Measurements from ENCODE around the gene CLSTN2. TPM values are rescaled to one million over a fixed set of nuclear protein-coding genes. Genes with fewer than 3 reads are reported as not detected.

Gene CLSTN2
- total RNA-seq, 1 donor from 2014 or later = 80.9 TPM

DNA sequence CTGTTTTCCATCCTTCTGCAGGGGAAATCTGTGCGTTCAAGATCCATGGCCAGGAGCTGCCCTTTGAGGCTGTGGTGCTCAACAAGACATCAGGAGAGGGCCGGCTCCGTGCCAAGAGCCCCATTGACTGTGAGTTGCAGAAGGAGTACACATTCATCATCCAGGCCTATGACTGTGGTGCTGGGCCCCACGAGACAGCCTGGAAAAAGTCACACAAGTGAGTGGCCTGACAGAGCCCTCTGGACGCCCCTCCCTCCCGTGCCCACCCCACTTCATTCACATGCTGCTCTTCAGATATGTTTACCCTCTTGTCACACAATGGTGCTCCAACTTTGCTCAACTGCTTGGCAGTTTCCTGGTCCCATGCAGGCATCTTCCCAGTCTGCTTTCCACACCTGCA, 468.6 kb downstream of the CLSTN2 start:
- Histone ChIP-seq H3K36me3 (ENCODE audit: insufficient read depth, low read length) (no peaks in the 10 kb centered on the region), H3K4me2 (ENCODE audit: low read length) (no peak overlapping the region), H3K9me3 (ENCODE audit: insufficient read depth, low read depth, low read length) (no peaks in the 10 kb centered on the region), H3K27me3 (ENCODE audit: insufficient read depth, low read length) (no peaks in the 10 kb centered on the region), H3K27ac (ENCODE audit: low read depth, low read length) (no peak overlapping the region), H3K4me3 (ENCODE audit: insufficient read depth, low read depth, low read length) (no peak overlapping the region), H2AFZ (ENCODE audit: low read depth, low read length) (no peak overlapping the region), H3K9ac (ENCODE audit: low read length) (no peak overlapping the region), H3K79me2 (ENCODE audit: insufficient read depth, low read length) (no peaks in the 10 kb centered on the region), H3K4me1 (ENCODE audit: insufficient read depth, low read length) (no peaks in the 10 kb centered on the region), H4K20me1 (ENCODE audit: insufficient read depth, low read length) (no peaks in the 10 kb centered on the region)
- DNase-seq (ENCODE audit: low read depth) (no peak), FAIRE-seq (no peak)
- H3K27me3 Mint-ChIP-seq (ENCODE audit: low read depth, unreplicated experiment) = no peaks in the 10 kb centered on the region
- H3K36me3 Mint-ChIP-seq (ENCODE audit: low read depth, unreplicated experiment) = peaks cover 29% of the 10 kb centered on the region
- peaks cover 6% of the 10 kb centered on the region for H3K4me1 Mint-ChIP-seq (ENCODE audit: low read depth, unreplicated experiment)
- H3K9me3 Mint-ChIP-seq (ENCODE audit: unreplicated experiment) = no peaks in the 10 kb centered on the region
- H3K4me3 Mint-ChIP-seq (ENCODE audit: unreplicated experiment) = no peak overlapping the region
- H3K27ac Mint-ChIP-seq (ENCODE audit: unreplicated experiment) = peak overlapping the region; percentile 36
- TF ChIP-seq, protein P1, sequence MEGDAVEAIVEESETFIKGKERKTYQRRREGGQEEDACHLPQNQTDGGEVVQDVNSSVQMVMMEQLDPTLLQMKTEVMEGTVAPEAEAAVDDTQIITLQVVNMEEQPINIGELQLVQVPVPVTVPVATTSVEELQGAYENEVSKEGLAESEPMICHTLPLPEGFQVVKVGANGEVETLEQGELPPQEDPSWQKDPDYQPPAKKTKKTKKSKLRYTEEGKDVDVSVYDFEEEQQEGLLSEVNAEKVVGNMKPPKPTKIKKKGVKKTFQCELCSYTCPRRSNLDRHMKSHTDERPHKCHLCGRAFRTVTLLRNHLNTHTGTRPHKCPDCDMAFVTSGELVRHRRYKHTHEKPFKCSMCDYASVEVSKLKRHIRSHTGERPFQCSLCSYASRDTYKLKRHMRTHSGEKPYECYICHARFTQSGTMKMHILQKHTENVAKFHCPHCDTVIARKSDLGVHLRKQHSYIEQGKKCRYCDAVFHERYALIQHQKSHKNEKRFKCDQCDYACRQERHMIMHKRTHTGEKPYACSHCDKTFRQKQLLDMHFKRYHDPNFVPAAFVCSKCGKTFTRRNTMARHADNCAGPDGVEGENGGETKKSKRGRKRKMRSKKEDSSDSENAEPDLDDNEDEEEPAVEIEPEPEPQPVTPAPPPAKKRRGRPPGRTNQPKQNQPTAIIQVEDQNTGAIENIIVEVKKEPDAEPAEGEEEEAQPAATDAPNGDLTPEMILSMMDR (IDR thresholded peaks at IDR 0.05; ENCODE audit: insufficient read depth, low read depth, low read length) = no peak
- TF ChIP-seq EZH2 (IDR thresholded peaks at IDR 0.05; ENCODE audit: insufficient read depth, low read length) = no peak

DNA sequence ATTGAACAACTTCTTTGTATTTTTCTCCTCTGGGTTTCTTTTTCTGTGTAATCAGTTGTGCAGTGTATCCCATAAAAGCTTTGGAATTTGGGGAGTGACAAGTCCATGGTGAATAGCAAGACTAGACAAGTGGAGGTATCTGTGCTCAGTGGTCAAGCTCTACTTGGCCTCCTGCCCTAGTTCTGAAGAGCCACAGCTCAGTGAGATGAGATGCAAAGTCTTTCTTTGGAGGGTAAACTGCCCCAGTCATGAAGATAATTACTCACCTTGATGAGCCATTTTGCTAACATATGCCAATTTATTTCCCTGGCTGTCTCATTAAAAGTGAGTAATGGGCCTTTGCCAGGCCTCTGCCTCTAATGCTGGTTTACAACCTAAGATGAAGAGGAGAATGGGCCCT, 471.7 kb downstream of the CLSTN2 start:
- H3K27ac ChIP-seq (ENCODE audit: low read depth, low read length) = no peak overlapping the region
- H3K4me1 Mint-ChIP-seq (ENCODE audit: low read depth, unreplicated experiment) = no peaks in the 10 kb centered on the region
- H2AFZ ChIP-seq (ENCODE audit: low read depth, low read length) = no peak overlapping the region
- H3K4me3 ChIP-seq (ENCODE audit: insufficient read depth, low read depth, low read length) = no peak overlapping the region
- no peak overlapping the region for H3K4me3 Mint-ChIP-seq (ENCODE audit: unreplicated experiment)
- TF ChIP-seq EZH2 (IDR thresholded peaks at IDR 0.05; ENCODE audit: insufficient read depth, low read length) = no peak
- TF ChIP-seq, protein P1 (IDR thresholded peaks at IDR 0.05; ENCODE audit: insufficient read depth, low read depth, low read length) = no peak
- H3K27me3 Mint-ChIP-seq (ENCODE audit: low read depth, unreplicated experiment) = no peaks in the 10 kb centered on the region
- FAIRE-seq (no peak), DNase-seq (ENCODE audit: low read depth) (no peak)
- H3K4me1 ChIP-seq (ENCODE audit: insufficient read depth, low read length) = no peaks in the 10 kb centered on the region
- no peaks in the 10 kb centered on the region for H3K36me3 ChIP-seq (ENCODE audit: insufficient read depth, low read length)
- H3K36me3 Mint-ChIP-seq (ENCODE audit: low read depth, unreplicated experiment) = peaks cover 43% of the 10 kb centered on the region
- no peak overlapping the region for H3K9ac ChIP-seq (ENCODE audit: low read length)
- no peak overlapping the region for H3K27ac Mint-ChIP-seq (ENCODE audit: unreplicated experiment)
- no peaks in the 10 kb centered on the region for H4K20me1 ChIP-seq (ENCODE audit: insufficient read depth, low read length)
- no peaks in the 10 kb centered on the region for H3K79me2 ChIP-seq (ENCODE audit: insufficient read depth, low read length)
- H3K27me3 ChIP-seq (ENCODE audit: insufficient read depth, low read length) = no peaks in the 10 kb centered on the region
- H3K9me3 ChIP-seq (ENCODE audit: insufficient read depth, low read depth, low read length) = no peaks in the 10 kb centered on the region
- H3K9me3 Mint-ChIP-seq (ENCODE audit: unreplicated experiment) = peaks cover 2% of the 10 kb centered on the region
- no peak overlapping the region for H3K4me2 ChIP-seq (ENCODE audit: low read length)

DNA sequence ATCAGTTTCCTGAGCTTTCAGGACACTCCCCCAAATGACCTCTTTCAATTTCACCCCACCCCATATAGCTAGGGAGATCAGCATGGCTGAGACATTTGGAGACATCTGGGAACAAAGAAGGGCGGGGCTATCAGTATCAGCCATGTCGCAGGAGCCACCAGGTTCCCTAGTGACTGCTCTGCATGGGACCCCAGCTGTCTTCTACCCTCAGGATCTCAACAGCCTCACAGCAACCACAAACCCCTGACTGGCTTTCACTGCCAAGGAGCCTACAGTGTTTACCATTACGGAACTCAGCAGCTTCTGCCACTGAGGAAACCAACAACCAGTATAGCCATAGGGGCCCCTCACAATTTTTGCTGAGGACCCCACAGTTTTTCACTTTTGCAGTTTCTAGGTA, 473.3 kb downstream of the CLSTN2 start:
- Histone ChIP-seq H3K4me1 (ENCODE audit: insufficient read depth, low read length) (no peaks in the 10 kb centered on the region), H3K9me3 (ENCODE audit: insufficient read depth, low read depth, low read length) (no peaks in the 10 kb centered on the region), H2AFZ (ENCODE audit: low read depth, low read length) (no peak overlapping the region), H4K20me1 (ENCODE audit: insufficient read depth, low read length) (no peaks in the 10 kb centered on the region), H3K27me3 (ENCODE audit: insufficient read depth, low read length) (no peaks in the 10 kb centered on the region), H3K27ac (ENCODE audit: low read depth, low read length) (no peak overlapping the region), H3K36me3 (ENCODE audit: insufficient read depth, low read length) (no peaks in the 10 kb centered on the region), H3K4me3 (ENCODE audit: insufficient read depth, low read depth, low read length) (no peak overlapping the region), H3K9ac (ENCODE audit: low read length) (no peak overlapping the region), H3K79me2 (ENCODE audit: insufficient read depth, low read length) (no peaks in the 10 kb centered on the region), H3K4me2 (ENCODE audit: low read length) (no peak overlapping the region)
- no peak overlapping the region for H3K4me3 Mint-ChIP-seq (ENCODE audit: unreplicated experiment)
- H3K27me3 Mint-ChIP-seq (ENCODE audit: low read depth, unreplicated experiment) = no peaks in the 10 kb centered on the region
- DNase-seq (ENCODE audit: low read depth) (no peak), FAIRE-seq (no peak)
- H3K4me1 Mint-ChIP-seq (ENCODE audit: low read depth, unreplicated experiment) = no peaks in the 10 kb centered on the region
- no peak overlapping the region for H3K27ac Mint-ChIP-seq (ENCODE audit: unreplicated experiment)
- TF ChIP-seq, protein P1 (IDR thresholded peaks at IDR 0.05; ENCODE audit: insufficient read depth, low read depth, low read length) = no peak
- TF ChIP-seq EZH2 (IDR thresholded peaks at IDR 0.05; ENCODE audit: insufficient read depth, low read length) = no peak
- peaks cover 40% of the 10 kb centered on the region for H3K36me3 Mint-ChIP-seq (ENCODE audit: low read depth, unreplicated experiment)
- peaks cover 2% of the 10 kb centered on the region for H3K9me3 Mint-ChIP-seq (ENCODE audit: unreplicated experiment)
